GM23338 (cell line): Measurements from ENCODE around the gene CNMD.

ENCODE experiments used
- CREB1 ChIP-seq: fragments of 250-450 bp; sonication (Bioruptor Pico); IDR thresholded peaks from 2 replicates; pipeline ENCODE4 v1.5.0; 2020; ENCODE audit warnings: low read depth, mild to moderate bottlenecking, moderate library complexity
- ETS1 ChIP-seq: IDR thresholded peaks from 2 replicates; pipeline ENCODE4 v1.6.1; 2016; ENCODE audit warnings: antibody characterized with exemption
- EZH2 ChIP-seq: fragments of 200-600 bp; sonication (generic); IDR thresholded peaks from one replicate; pipeline ENCODE4 v1.8.0; 2017; ENCODE audit warnings: antibody characterized with exemption, mild to moderate bottlenecking, low read depth; ENCODE audit not compliant: unreplicated experiment
- EZH2phosphoT487 ChIP-seq: fragments of 200-600 bp; sonication (generic); IDR thresholded peaks from one replicate; pipeline ENCODE4 v1.8.1; 2018; ENCODE audit warnings: antibody characterized with exemption; ENCODE audit not compliant: unreplicated experiment
- POLR2AphosphoS5 ChIP-seq: IDR thresholded peaks from 2 replicates; pipeline ENCODE4 v1.6.1; 2016; ENCODE audit warnings: antibody characterized with exemption, low read depth
- REST ChIP-seq: IDR thresholded peaks from one replicate; pipeline ENCODE4 v1.6.1; 2018; ENCODE audit warnings: antibody characterized with exemption; ENCODE audit not compliant: unreplicated experiment
- STAT1 ChIP-seq: IDR thresholded peaks from one replicate; pipeline ENCODE4 v1.6.1; 2016; ENCODE audit warnings: antibody characterized with exemption; ENCODE audit not compliant: unreplicated experiment
- ZNF462 ChIP-seq: fragments of 250-450 bp; sonication (Bioruptor Pico); IDR thresholded peaks from 2 replicates; pipeline ENCODE4 v1.5.0; 2020; ENCODE audit warnings: mild to moderate bottlenecking, moderate library complexity
- TF ChIP-seq, protein P1 (sequence below), 2 experiments: fragments of 200-600 bp in 1 of 2; sonication (generic) in 1 of 2; conservative IDR thresholded peaks; 2 replicates each; pipeline versions ENCODE4 v1.5.1 to v1.6.1; 2016 to 2017; ENCODE audit warnings: antibody characterized with exemption in 2 of 2, low read depth in 2 of 2, mild to moderate bottlenecking in 2 of 2, moderate library complexity in 1 of 2

DNA sequence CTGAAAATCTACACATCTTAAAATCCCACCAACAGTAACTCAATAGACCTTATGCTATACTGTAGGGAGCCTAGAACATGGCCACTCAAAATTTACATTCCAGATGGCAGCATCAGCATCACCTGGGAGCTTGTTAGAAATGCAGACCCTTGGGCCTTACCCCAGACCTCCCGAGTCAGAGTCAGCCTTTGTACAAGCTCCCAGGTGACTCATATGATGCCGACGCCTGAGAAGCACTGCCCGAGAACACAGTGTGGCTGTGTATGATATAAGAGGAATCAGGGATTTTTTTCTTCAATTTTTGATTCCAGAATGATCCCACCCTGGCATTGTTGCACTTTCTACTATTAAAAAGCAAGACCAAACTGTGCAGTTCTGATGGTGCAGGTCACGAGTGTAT, 35.9 kb upstream of the CNMD start:
- TF ChIP-seq, protein P1, sequence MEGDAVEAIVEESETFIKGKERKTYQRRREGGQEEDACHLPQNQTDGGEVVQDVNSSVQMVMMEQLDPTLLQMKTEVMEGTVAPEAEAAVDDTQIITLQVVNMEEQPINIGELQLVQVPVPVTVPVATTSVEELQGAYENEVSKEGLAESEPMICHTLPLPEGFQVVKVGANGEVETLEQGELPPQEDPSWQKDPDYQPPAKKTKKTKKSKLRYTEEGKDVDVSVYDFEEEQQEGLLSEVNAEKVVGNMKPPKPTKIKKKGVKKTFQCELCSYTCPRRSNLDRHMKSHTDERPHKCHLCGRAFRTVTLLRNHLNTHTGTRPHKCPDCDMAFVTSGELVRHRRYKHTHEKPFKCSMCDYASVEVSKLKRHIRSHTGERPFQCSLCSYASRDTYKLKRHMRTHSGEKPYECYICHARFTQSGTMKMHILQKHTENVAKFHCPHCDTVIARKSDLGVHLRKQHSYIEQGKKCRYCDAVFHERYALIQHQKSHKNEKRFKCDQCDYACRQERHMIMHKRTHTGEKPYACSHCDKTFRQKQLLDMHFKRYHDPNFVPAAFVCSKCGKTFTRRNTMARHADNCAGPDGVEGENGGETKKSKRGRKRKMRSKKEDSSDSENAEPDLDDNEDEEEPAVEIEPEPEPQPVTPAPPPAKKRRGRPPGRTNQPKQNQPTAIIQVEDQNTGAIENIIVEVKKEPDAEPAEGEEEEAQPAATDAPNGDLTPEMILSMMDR (conservative IDR thresholded peaks at IDR 0.05; ENCODE audit: low read depth in 2 of 2), result no peak
- TF ChIP-seq REST (no peak), STAT1 (no peak), POLR2AphosphoS5 (no peak), EZH2 (no peak), EZH2phosphoT487 (no peak), ZNF462 (CRISPR knock-in tag) (no peak), ETS1 (no peak), CREB1 (CRISPR knock-in tag) (no peak)
